Mucosa of descending colon (tissue), 3 donors: ENCODE measurements around the gene THAP2. TPM values are rescaled to one million over a fixed set of nuclear protein-coding genes. Genes with fewer than 3 reads are reported as not detected.
"Not testable (repeated sequence)": the region's sequence is repeated elsewhere in the genome, so short reads cannot be mapped to it uniquely, and the experiment has no call there.

ENCODE experiments used
- ATAC-seq: fragments of 200-7000 bp; cut with Tn5 transposase; one replicate; pipeline ENCODE4 v1.9.1; 2020; ENCODE audit warnings: mild to moderate bottlenecking, moderate library complexity
- DNase-seq, 3 donors: peaks; one replicate each; pipeline ENCODE4 v3.0.0-alpha.2; 2020
- H3K36me3 ChIP-seq: fragments of 200-600 bp; one replicate; pipeline ENCODE4 v1.8.0; 2021; ENCODE audit warnings: low read depth, mild to moderate bottlenecking
- H3K4me1 ChIP-seq: fragments of 200-600 bp; one replicate; pipeline ENCODE4 v1.8.0; 2021; ENCODE audit warnings: low read depth, mild to moderate bottlenecking
- H3K4me3 ChIP-seq: fragments of 200-600 bp; one replicate; pipeline ENCODE4 v1.8.0; 2021; ENCODE audit warnings: mild to moderate bottlenecking
- H3K9me3 ChIP-seq: fragments of 200-600 bp; one replicate; pipeline ENCODE4 v1.8.0; 2021; ENCODE audit warnings: mild to moderate bottlenecking
- CTCF ChIP-seq: fragments of 200-600 bp; IDR thresholded peaks from one replicate; pipeline ENCODE4 v1.8.0; 2022; ENCODE audit warnings: antibody characterized with exemption, mild to moderate bottlenecking
- intact Hi-C, 2 donors: fragments of 100-400 bp; cut with DNase I in 1 of 2; cut with micrococcal nuclease in 1 of 2; formaldehyde crosslinking; loops; one replicate each; pipeline versions ENCODE4 v1.11.0 to v1.11.1; 2022; cut with DNase I, micrococcal nuclease
- total RNA-seq, 3 donors: library from RNA; stranded (reverse); fragmentation: NEBNext Ultra II Directional in 2 of 3; extraction: Animal tissue kit (Norgen Biotek cat#: 25700) in 2 of 3; gene quantifications; one replicate each; pipeline versions ENCODE4 v1.2.1 to v1.2.4, GENCODE V29; 2021 to 2023
- donor health status: DM: no; HTN: no; CAD: no; lungs with moderate emphysema.
- donor health status: DM: no; HTN: no; CAD: no.
- donor health status: DM: no; HTN: yes; CAD: no.

THAP2 gene
- total RNA-seq, 3 donors from 2014 or later: 3.2 to 4.6 (median 3.9) TPM

- DNase-seq: peak in 1 of 3 donors; percentile 65
- TF ChIP-seq CTCF: no peak
- no peak overlapping the region for H3K4me3 ChIP-seq
- H3K4me1 ChIP-seq: peaks cover 29% of the 10 kb centered on the region
- intact Hi-C loops: loop anchor here in 1 of 2 donors (10.0 kb wide), 1 partner anchor 51 kb away; no protein-coding TSS in a partner anchor
- H3K36me3 ChIP-seq: no peaks in the 10 kb centered on the region
- peak; percentile 87 for ATAC-seq
- no peaks in the 10 kb centered on the region for H3K9me3 ChIP-seq
These were observed 30.2 kb downstream of the THAP2 start for GRCh38 chr12:71694099-71694820.

GRCh38 chr12:71695782-71696181 is 31.7 kb downstream of the THAP2 start:
- DNase-seq (no peak), ATAC-seq (peak; percentile 27)
- H3K9me3 ChIP-seq: no peaks in the 10 kb centered on the region
- TF ChIP-seq CTCF: no peak
- H3K36me3 ChIP-seq: no peaks in the 10 kb centered on the region
- H3K4me3 ChIP-seq: no peak overlapping the region
- intact Hi-C loops: loop anchor here in 1 of 2 donors (10.0 kb wide), 1 partner anchor 49 kb away; no protein-coding TSS in a partner anchor
- H3K4me1 ChIP-seq: peaks cover 29% of the 10 kb centered on the region

GRCh38 chr12:71702181-71702580 is 38.1 kb downstream of the THAP2 start:
- intact Hi-C loops, H3K4me1 ChIP-seq, DNase-seq, H3K36me3 ChIP-seq, H3K4me3 ChIP-seq, ATAC-seq, H3K9me3 ChIP-seq: not testable (repeated sequence)

GRCh38 chr12:71702590-71702989 is 38.5 kb downstream of the THAP2 start:
- no peaks in the 10 kb centered on the region for H3K4me1 ChIP-seq
- TF ChIP-seq CTCF: no peak
- H3K36me3 ChIP-seq: no peaks in the 10 kb centered on the region
- no peak overlapping the region for H3K4me3 ChIP-seq
- DNase-seq (no peak), ATAC-seq (no peak)
- H3K9me3 ChIP-seq: no peaks in the 10 kb centered on the region
- intact Hi-C loops: no loop called here

GRCh38 chr12:71703206-71703605 is 39.1 kb downstream of the THAP2 start:
- H3K4me3 ChIP-seq: no peak overlapping the region
- no peak for DNase-seq
- H3K9me3 ChIP-seq: no peaks in the 10 kb centered on the region
- H3K4me1 ChIP-seq: no peaks in the 10 kb centered on the region
- no peaks in the 10 kb centered on the region for H3K36me3 ChIP-seq
- intact Hi-C loops: no loop called here
- ATAC-seq: no peak
- no peak for TF ChIP-seq CTCF

- Histone ChIP-seq H3K4me1 (no peaks in the 10 kb centered on the region), H3K9me3 (no peaks in the 10 kb centered on the region), H3K4me3 (no peak overlapping the region), H3K36me3 (no peaks in the 10 kb centered on the region)
- ATAC-seq (no peak), DNase-seq (no peak)
- intact Hi-C loops: no loop called here
- no peak for TF ChIP-seq CTCF
These were observed 40.8 kb downstream of the THAP2 start for GRCh38 chr12:71704920-71705319.
